Mucosa of gallbladder (tissue), 1 donor: ENCODE data around the gene SLC16A10. TPM values are rescaled to one million over a fixed set of nuclear protein-coding genes. Genes with fewer than 3 reads are reported as not detected.

Source experiments
- DNase-seq: peaks from one replicate; pipeline ENCODE4 v3.0.0-alpha.2; 2020; ENCODE audit warnings: low spot score
- total RNA-seq: library from RNA; stranded (reverse); gene quantifications from one replicate; pipeline ENCODE4 v1.2.1, GENCODE V29; 2021
- donor health status: DM: no; HTN: no; CAD: no.

SLC16A10 gene
- total RNA-seq, 1 donor from 2014 or later, result 2.2 TPM

DNA sequence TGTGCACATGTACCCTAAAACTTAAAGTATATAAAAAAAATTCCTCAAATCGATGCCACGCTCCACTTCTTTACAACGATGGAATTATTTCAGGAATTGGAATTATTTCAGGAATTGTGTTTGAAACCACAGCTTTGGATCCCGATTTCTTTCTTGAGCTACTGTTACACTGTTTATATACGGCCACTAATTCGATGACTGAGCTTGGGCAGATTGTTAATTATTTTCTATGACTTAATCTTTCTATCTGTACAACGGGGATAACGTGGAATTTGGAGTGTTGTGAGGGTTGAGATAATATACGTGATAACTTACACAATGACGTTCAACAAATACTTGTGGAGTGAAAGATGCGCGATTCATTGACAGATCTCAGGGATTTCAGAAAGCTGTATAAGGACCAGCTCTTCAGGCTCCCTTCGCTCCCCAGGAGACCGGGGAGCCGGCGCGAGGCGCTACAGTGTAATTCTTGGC is 171.3 kb downstream of the SLC16A10 start:
- DNase-seq, result no peak

- DNase-seq, result peak; percentile 100
Measured at GRCh38 chr6:111259089-111259831, 172.0 kb downstream of the SLC16A10 start.

DNA sequence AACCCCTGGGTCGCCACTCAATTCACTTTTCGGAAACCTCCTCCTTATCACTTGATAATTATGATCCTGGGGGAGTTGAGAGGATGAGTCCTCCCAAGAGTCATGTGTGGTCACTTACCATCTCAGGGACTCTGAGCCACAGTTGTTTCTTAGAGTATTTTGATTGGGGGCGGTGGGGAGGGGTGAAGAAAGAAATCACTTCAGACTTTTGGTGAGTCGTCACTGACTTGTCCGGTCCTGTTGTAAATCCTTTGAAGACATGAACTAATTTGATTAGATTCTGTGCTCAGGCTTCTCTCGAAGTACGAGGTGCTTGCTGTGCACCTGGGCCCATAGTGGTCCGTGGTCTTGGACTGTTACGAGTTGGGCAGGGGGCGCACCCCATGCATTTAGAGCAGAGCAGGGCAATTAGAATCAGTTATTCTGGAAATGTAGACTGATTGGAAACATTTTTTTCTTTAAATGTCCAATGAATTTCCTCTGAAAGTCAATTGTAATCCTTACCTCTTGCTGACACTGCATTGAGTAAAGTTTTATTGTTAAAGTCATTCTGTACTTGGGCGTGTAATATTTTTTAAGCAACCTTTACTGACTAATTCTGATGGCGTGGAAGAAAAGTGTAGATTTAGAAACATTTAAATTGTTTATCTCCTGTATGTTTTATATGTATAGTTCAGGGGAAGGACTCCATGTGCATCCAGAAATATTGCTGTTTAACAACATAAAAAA is 173.4 kb downstream of the SLC16A10 start:
- no peak for DNase-seq

- DNase-seq, result no peak
Measured at GRCh38 chr6:111263837-111264236, 176.5 kb downstream of the SLC16A10 start.

DNA sequence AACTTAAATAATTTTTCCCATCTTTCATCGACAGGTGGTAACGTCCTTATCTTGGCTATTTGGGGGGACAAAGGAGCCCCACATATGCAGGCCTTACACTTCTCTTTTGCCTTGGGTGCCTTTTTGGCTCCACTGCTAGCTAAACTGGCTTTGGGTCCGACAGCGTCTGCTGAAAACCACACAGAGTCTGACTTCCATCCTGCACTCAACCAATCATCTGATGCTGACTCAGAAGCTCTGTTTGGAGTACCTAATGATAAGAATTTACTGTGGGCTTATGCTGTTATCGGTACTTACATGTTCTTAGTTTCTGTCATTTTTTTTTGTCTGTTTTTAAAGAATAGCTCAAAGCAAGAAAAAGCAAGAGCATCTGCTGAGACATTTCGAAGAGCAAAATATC is 178.5 kb downstream of the SLC16A10 start:
- no peak for DNase-seq

DNA sequence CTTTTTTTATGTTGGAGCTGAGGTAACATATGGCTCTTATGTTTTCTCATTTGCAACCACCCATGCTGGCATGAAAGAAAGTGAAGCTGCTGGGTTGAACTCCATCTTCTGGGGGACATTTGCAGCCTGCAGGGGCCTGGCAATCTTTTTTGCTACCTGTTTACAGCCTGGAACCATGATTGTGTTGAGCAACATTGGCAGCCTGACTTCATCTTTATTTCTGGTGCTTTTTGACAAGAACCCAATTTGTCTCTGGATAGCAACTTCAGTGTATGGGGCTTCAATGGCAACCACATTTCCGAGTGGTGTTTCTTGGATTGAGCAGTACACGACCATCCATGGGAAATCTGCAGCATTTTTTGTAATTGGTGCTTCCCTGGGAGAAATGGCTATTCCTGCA is 179.0 kb downstream of the SLC16A10 start:
- DNase-seq, result no peak

GRCh38 chr6:111267764-111268333 is 180.5 kb downstream of the SLC16A10 start:
- DNase-seq, result no peak

DNA sequence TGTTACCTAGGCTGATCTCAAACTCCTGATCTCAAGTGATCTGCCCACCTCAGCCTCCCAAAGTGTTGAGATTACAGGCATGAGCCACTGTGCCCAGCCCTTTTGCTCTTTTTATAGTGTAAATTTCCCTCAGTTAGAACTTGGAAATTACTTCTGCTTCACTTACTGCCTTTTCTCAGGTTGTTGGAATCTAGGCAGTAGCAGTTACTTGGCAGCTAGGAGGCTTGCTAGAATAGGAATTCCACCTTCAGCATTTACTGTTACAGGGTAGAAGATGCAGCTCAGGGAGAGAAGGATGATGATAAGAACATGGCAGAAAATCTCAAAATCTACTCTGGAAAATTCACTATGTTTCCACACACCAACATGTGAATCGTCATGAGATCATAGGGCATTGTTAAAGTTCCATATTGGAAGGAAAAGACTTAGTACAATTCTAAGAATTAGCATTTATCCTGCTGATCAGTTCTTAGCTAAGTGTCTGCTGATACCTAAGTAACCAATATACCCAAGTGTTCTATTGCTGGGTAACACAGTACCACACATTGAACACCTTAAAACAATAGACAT is 182.2 kb downstream of the SLC16A10 start:
- DNase-seq, result no peak

DNA sequence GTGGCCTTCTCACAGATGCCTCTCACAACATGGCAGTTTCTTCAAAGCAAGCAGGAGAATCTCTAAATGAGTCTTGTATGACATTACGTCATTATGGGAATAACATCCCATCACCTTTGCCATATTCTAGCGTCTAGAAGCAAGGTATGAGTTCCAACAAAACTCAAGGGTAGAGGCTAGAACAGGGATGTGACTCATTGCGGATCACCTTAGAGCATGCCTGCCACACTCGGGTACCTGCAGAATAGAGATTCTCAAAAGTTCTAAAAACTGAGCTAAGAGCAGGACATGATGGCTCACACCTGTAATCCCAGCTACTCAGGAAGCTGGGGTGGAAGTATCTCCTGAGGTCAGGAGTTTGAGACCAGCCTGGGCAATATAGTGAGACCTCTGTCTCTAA is 182.8 kb downstream of the SLC16A10 start:
- DNase-seq, result no peak

DNA sequence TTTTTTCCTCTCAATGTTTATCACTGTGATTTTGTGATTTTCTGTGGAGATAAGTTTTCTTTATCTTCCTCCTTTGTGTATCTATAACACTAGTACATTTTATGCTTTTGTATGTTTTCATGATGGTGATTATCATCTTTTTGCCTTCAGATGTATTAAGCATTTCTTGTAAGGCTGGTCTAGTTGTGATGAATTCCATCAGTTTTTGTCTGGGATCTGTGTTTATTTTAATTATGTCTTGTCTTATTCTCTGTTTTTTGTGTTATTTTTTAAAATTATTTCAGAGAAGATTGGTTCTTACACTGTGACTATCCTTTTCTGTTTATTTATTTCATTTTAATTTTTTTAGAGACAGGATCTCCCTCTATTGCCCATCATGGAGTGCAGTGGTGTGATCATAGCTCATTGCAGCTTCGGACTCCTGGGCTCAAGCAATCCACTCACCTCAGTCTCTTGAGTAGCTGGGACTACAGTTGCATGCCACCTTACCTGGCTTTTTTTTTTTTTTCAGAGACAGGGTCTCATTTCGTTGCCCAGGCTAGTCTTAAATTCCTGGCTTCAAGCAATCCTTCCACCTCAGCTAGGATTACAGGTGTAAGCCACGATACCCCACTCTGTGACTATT is 187.4 kb downstream of the SLC16A10 start:
- no peak for DNase-seq

DNA sequence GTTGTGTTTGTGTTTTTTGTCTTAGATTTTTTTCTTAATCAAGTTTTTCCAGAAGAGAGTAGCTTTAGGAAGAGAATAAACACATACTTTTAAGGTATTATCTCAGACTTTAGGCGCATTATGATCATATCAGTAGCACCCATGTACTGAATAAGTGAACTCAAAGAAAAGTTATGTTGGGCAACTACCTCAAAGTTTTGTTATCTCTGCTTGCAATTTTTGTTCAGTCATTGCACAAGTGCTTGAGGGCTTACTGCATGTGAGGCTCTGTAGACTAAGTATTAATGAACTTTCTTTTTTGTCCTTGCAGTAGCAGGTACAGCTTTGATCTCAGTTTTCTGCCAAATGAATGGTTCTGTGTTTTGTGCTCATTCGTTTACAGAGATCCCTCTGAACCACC is 189.0 kb downstream of the SLC16A10 start:
- DNase-seq, result no peak

DNA sequence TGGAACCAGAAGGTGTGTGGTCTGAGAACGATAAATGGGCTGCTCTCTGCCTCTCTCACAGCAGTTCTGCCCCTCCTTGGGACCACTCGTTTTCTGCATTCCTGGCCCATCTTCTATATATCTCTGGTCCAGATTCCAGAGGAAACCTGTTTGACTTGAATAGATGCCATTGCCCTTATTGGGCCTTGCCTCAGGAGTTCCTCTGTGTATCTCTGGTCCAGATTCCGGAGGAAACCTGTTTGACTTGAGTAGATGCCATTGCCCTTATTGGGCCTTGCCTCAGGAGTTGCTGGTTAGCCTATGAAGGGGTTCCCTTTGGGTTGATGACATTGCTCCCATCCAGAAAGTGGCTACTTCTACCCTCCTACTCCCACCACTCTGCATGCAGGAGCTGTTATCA is 189.4 kb downstream of the SLC16A10 start:
- no peak for DNase-seq

- DNase-seq, result no peak
Measured at GRCh38 chr6:111277819-111278218, 190.5 kb downstream of the SLC16A10 start.

- DNase-seq, result no peak
Measured at GRCh38 chr6:111278731-111279130, 191.4 kb downstream of the SLC16A10 start.

DNA sequence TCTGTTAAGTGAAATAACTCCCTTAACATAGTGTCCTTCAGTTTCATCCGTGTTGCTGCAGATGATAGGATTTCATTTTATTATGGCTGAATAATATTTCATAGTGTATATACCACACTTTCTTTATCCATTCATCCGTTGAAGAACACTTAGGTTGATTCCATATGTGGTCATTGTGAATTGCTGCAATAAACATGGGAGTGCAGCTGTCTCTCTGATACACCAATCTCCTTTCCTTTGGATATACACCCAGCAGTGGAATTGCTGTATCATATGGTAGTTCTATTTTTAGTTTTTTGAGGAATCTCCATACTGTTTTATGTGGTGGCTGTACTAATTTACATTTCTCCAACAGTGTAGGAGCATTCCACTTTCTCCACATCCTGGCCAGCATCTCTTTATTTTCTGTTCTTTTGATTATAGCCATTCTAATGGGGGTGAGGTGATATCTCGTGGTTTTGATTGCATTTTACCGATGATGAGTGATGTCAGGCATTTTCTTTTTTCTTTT is 193.2 kb downstream of the SLC16A10 start:
- DNase-seq, result no peak

Other genes starting within 250 kb of the SLC16A10 start
- 69.5 TPM for gene AMD1, start 212.7 kb upstream of the SLC16A10 start, total RNA-seq
- gene GTF3C6, start 128.8 kb upstream of the SLC16A10 start, total RNA-seq, result 137 TPM
- 22.8 TPM for gene RPF2, start 105.5 kb upstream of the SLC16A10 start, total RNA-seq